Glomerular endothelial cell (primary cell): ENCODE data around the gene ABHD1. TPM values are rescaled to one million over a fixed set of nuclear protein-coding genes. Genes with fewer than 3 reads are reported as not detected.
"Not testable (repeated sequence)": the region's sequence is repeated elsewhere in the genome, so short reads cannot be mapped to it uniquely, and the experiment has no call there.

ENCODE experiments used
- DNase-seq: peaks from one replicate; pipeline ENCODE4 v3.0.0-alpha.2; 2011; ENCODE audit warnings: low read depth, low spot score; ENCODE audit errors: extremely low read depth
- total RNA-seq: library from RNA; depleted of rRNA; stranded (reverse); fragments of >200 nt; gene quantifications from 2 replicates; pipeline ENCODE4 v1.2.3, GENCODE V29; 2015

The ABHD1 gene
- total RNA-seq, 1 donor from 2014 or later, result not detected

- no peak for DNase-seq
Measured at GRCh38 chr2:27108221-27108620, 15.4 kb upstream of the ABHD1 start.

- DNase-seq, result no peak
Measured at GRCh38 chr2:27109083-27109482, 14.5 kb upstream of the ABHD1 start.

- not testable (repeated sequence) for DNase-seq
Measured at GRCh38 chr2:27110603-27111352, 12.8 kb upstream of the ABHD1 start.

GRCh38 chr2:27111392-27112078 lies 12.1 kb upstream of the ABHD1 start:
- not testable (repeated sequence) for DNase-seq

- DNase-seq, result no peak
Measured at GRCh38 chr2:27115519-27115918, 8.1 kb upstream of the ABHD1 start.

GRCh38 chr2:27117995-27118524 lies 5.6 kb upstream of the ABHD1 start:
- DNase-seq, result no peak

- no peak for DNase-seq
Measured at GRCh38 chr2:27118525-27119329, 4.9 kb upstream of the ABHD1 start, which contains the start of gene CGREF1. TSS of gene CGREF1 (minus strand) at chr2:27119128. CDS start at chr2:27104366, 14,762 bp downstream.

GRCh38 chr2:27119330-27119670 lies 4.3 kb upstream of the ABHD1 start:
- DNase-seq, result not testable (repeated sequence)

- no peak for DNase-seq
Measured at GRCh38 chr2:27121906-27122305, 1.7 kb upstream of the ABHD1 start.

GRCh38 chr2:27122791-27123190 lies 824 bp upstream of the ABHD1 start:
- no peak for DNase-seq

- DNase-seq, result no peak
Measured at GRCh38 chr2:27125104-27125503, 1.5 kb downstream of the ABHD1 start.

GRCh38 chr2:27126252-27126710 lies 2.7 kb downstream of the ABHD1 start:
- no peak for DNase-seq

- DNase-seq, result no peak
Measured at GRCh38 chr2:27127883-27128667, 4.5 kb downstream of the ABHD1 start.

GRCh38 chr2:27128668-27129571 lies 5.3 kb downstream of the ABHD1 start:
- DNase-seq, result no peak

GRCh38 chr2:27130396-27130795 lies 6.8 kb downstream of the ABHD1 start:
- no peak for DNase-seq

GRCh38 chr2:27131429-27131828 lies 7.8 kb downstream of the ABHD1 start:
- no peak for DNase-seq

GRCh38 chr2:27133195-27133875 lies 9.7 kb downstream of the ABHD1 start:
- DNase-seq, result no peak

GRCh38 chr2:27133905-27134780 lies 10.5 kb downstream of the ABHD1 start, which contains the start of gene PREB:
TSS of gene PREB (minus strand) at chr2:27134636. CDS start at chr2:27134421, 215 bp downstream.
- DNase-seq, result no peak
